ENCODE results near the gene PPP6R2. TPM values are rescaled to one million over a fixed set of nuclear protein-coding genes. Genes with fewer than 3 reads are reported as not detected.

PPP6R2 gene
- total RNA-seq, 2 experiments from 2014 or later: 62.3 to 64.5 TPM

DNA sequence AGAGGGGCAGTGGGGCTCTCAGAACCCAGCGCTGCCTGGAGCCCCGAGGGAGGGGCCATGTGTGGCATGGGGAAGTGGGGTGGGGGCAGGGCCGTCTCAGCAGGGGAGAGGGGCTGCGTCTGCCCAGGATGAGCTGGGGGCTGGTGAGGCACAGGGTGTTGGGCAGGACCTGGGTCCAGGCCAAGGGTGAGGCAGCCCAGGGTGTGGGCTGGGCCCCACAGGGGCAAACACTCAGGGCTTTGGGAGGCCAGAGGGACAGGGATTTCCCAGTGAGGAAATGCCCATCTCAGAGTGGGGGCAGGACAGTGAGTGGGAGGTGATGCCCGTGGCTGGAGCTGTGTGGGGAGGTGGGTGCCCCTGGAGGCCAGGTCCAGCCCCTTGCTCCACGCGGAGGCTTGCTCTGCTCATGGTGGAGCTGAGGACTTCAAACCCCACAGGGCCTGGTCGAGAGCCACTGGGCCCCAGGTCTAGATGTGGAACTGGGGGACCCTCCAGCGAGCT lies 41.0 kb upstream of the PPP6R2 start:
- BruUV-seq (replicated peaks): no TSS peak
- ChIA-PET CTCF (ENCODE audit: unreplicated experiment) (interaction anchor here (0.8 kb wide), 1 partner anchor 26 kb away, joined by 13 read pairs; no protein-coding TSS in a partner anchor), POLR2A (no interaction called here)
- intact Hi-C loops (cut with micrococcal nuclease; ENCODE audit: unreplicated experiment): no loop called here
- Histone ChIP-seq H3K9me2 (ENCODE audit: insufficient read depth, low read length) (no peaks in the 10 kb centered on the region), H3K36me3 (ENCODE audit: insufficient read depth, low read length) (no peaks in the 10 kb centered on the region), H3K4me2 (ENCODE audit: low read length) (peak overlapping the region; percentile 55), H3K4me3 (ENCODE audit: low read depth, low read length, poor library complexity, severe bottlenecking) (no peak overlapping the region), H3K9me3 (ENCODE audit: low read length) (no peaks in the 10 kb centered on the region), H3K79me2 (ENCODE audit: insufficient read depth, low read depth, low read length) (no peaks in the 10 kb centered on the region), H3K27ac (ENCODE audit: low read depth, low read length, poor library complexity, severe bottlenecking) (no peak overlapping the region), H3K4me1 (ENCODE audit: insufficient read depth, low read length, poor library complexity, severe bottlenecking) (peaks cover 77% of the 10 kb centered on the region), H2AFZ (ENCODE audit: low read length) (no peak overlapping the region), H4K20me1 (ENCODE audit: insufficient read depth, low read length) (no peaks in the 10 kb centered on the region)
- DNase-seq (ENCODE audit: low spot score): no peak
- TF ChIP-seq, protein P1, sequence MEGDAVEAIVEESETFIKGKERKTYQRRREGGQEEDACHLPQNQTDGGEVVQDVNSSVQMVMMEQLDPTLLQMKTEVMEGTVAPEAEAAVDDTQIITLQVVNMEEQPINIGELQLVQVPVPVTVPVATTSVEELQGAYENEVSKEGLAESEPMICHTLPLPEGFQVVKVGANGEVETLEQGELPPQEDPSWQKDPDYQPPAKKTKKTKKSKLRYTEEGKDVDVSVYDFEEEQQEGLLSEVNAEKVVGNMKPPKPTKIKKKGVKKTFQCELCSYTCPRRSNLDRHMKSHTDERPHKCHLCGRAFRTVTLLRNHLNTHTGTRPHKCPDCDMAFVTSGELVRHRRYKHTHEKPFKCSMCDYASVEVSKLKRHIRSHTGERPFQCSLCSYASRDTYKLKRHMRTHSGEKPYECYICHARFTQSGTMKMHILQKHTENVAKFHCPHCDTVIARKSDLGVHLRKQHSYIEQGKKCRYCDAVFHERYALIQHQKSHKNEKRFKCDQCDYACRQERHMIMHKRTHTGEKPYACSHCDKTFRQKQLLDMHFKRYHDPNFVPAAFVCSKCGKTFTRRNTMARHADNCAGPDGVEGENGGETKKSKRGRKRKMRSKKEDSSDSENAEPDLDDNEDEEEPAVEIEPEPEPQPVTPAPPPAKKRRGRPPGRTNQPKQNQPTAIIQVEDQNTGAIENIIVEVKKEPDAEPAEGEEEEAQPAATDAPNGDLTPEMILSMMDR (conservative IDR thresholded peaks at IDR 0.05; ENCODE audit: low read length): no peak
- no peak for TF ChIP-seq EZH2phosphoT487 (IDR thresholded peaks at IDR 0.05; ENCODE audit: borderline replicate concordance, low read depth, low read length)

DNA sequence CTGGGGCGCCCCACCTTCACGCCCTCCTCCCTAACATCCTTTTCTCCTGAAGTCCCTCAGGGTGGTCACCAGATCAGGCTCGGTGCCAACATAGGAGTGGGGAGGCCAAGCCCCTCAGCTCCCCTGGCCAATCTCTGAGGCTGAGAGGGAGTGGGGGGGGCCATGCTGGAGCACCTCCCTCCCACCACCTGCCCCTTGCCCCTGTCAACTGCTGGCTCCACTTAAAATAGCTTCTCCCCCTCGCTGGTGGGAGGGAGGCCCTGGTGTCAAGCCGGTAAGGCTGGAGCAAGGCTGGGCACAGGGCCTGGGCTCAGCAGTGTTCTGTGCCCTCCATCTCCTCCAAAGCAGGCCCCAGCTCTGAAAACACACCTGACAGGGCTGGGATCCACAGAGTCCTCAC lies 40.6 kb upstream of the PPP6R2 start:
- Histone ChIP-seq H3K27ac (ENCODE audit: low read depth, low read length, poor library complexity, severe bottlenecking) (no peak overlapping the region), H3K9me2 (ENCODE audit: insufficient read depth, low read length) (no peaks in the 10 kb centered on the region), H2AFZ (ENCODE audit: low read length) (no peak overlapping the region), H3K79me2 (ENCODE audit: insufficient read depth, low read depth, low read length) (no peaks in the 10 kb centered on the region), H3K4me1 (ENCODE audit: insufficient read depth, low read length, poor library complexity, severe bottlenecking) (peaks cover 82% of the 10 kb centered on the region), H3K36me3 (ENCODE audit: insufficient read depth, low read length) (no peaks in the 10 kb centered on the region), H3K4me2 (ENCODE audit: low read length) (peak overlapping the region; percentile 55; the same call in 1 of the 2 replicates), H4K20me1 (ENCODE audit: insufficient read depth, low read length) (no peaks in the 10 kb centered on the region), H3K9me3 (ENCODE audit: low read length) (no peaks in the 10 kb centered on the region), H3K4me3 (ENCODE audit: low read depth, low read length, poor library complexity, severe bottlenecking) (no peak overlapping the region)
- ChIA-PET CTCF (ENCODE audit: unreplicated experiment) (interaction anchor here (0.8 kb wide), 1 partner anchor 26 kb away, joined by 13 read pairs; no protein-coding TSS in a partner anchor), POLR2A (no interaction called here)
- intact Hi-C loops (cut with micrococcal nuclease; ENCODE audit: unreplicated experiment): no loop called here
- no peak for TF ChIP-seq EZH2phosphoT487 (IDR thresholded peaks at IDR 0.05; ENCODE audit: borderline replicate concordance, low read depth, low read length)
- no peak for DNase-seq (ENCODE audit: low spot score)
- no TSS peak for BruUV-seq (replicated peaks)

DNA sequence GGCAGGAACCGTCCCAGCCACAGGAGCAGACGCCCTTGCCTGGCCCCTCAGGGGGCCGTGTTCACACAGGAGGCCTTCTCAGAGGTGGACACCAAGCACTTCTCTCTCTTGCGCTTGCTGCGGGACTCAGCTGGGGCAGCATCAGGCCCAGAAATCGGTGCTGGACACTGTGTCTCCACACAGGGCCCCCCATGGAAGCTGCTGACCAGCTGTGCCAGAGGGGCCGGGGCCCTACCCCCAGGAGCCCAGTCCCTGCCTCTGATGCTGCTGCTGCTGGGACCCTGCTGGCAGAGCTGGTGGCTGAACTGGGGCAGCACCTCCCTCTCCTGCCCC lies 39.6 kb upstream of the PPP6R2 start:
- no peak overlapping the region for H3K4me3 ChIP-seq (ENCODE audit: low read depth, low read length, poor library complexity, severe bottlenecking)
- no peaks in the 10 kb centered on the region for H4K20me1 ChIP-seq (ENCODE audit: insufficient read depth, low read length)
- intact Hi-C loops (cut with micrococcal nuclease; ENCODE audit: unreplicated experiment): no loop called here
- no peaks in the 10 kb centered on the region for H3K79me2 ChIP-seq (ENCODE audit: insufficient read depth, low read depth, low read length)
- no peak for TF ChIP-seq EZH2phosphoT487 (IDR thresholded peaks at IDR 0.05; ENCODE audit: borderline replicate concordance, low read depth, low read length)
- TF ChIP-seq, protein P1 (conservative IDR thresholded peaks at IDR 0.05; ENCODE audit: low read length): no peak
- no peak for DNase-seq (ENCODE audit: low spot score)
- BruUV-seq (replicated peaks): no TSS peak
- ChIA-PET CTCF (ENCODE audit: unreplicated experiment) (interaction anchor here (0.6 to 1.8 kb wide), 3 partner anchors 12 to 205 kb away, joined by 3 to 5 read pairs (median 3); partner anchors contain the start of gene NCAPH2), POLR2A (interaction anchor here (2.0 kb wide), 1 partner anchor 11 kb away, joined by 10 read pairs; no protein-coding TSS in a partner anchor)
- H3K4me1 ChIP-seq (ENCODE audit: insufficient read depth, low read length, poor library complexity, severe bottlenecking): peaks cover 90% of the 10 kb centered on the region
- H3K9me3 ChIP-seq (ENCODE audit: low read length): no peaks in the 10 kb centered on the region
- no peak overlapping the region for H2AFZ ChIP-seq (ENCODE audit: low read length)
- H3K27ac ChIP-seq (ENCODE audit: low read depth, low read length, poor library complexity, severe bottlenecking): no peak overlapping the region
- H3K36me3 ChIP-seq (ENCODE audit: insufficient read depth, low read length): no peaks in the 10 kb centered on the region
- no peaks in the 10 kb centered on the region for H3K9me2 ChIP-seq (ENCODE audit: insufficient read depth, low read length)
- H3K4me2 ChIP-seq (ENCODE audit: low read length): peak overlapping the region; percentile 55
